Adrenal gland (tissue), 12 donors: ENCODE measurements around the gene MED20. TPM values are rescaled to one million over a fixed set of nuclear protein-coding genes. Genes with fewer than 3 reads are reported as not detected.

Experiments
- DNase-seq, 7 donors: peaks; one replicate each; pipeline ENCODE4 v3.0.0-alpha.2; 2019 to 2020
- H3K27ac ChIP-seq, 5 donors: fragments of 200-600 bp; sonication (generic) in 4 of 5; 1 replicate in 3 of 5; 2 replicates in 2 of 5; pipeline versions ENCODE4 v1.5.1 to v1.8.0; 2016 to 2020; ENCODE audit warnings: mild to moderate bottlenecking in 1 of 5
- H3K27me3 ChIP-seq: fragments of 200-600 bp; 2 replicates; pipeline ENCODE4 v1.8.0; 2021
- H3K36me3 ChIP-seq, 2 donors: fragments of 200-600 bp; replicated peaks in 1 of 2; 1 replicate in 1 of 2; 2 replicates in 1 of 2; pipeline versions ENCODE4 v1.5.1 to v1.8.0; 2018 to 2022
- H3K4me1 ChIP-seq, 2 donors: fragments of 200-600 bp; replicated peaks in 1 of 2; 1 replicate in 1 of 2; 2 replicates in 1 of 2; pipeline versions ENCODE4 v1.5.1 to v1.8.0; 2018 to 2021
- H3K4me3 ChIP-seq, 4 donors: fragments of 200-600 bp; sonication (generic) in 3 of 4; one replicate each; pipeline ENCODE4 v1.5.1; 2016 to 2018
- H3K9me3 ChIP-seq, 3 donors: fragments of 200-600 bp; sonication (generic) in 1 of 3; replicated peaks in 1 of 3; 1 replicate in 2 of 3; 2 replicates in 1 of 3; pipeline versions ENCODE4 v1.5.1 to v1.8.0; 2016 to 2021
- CTCF ChIP-seq, 6 experiments: fragments of 450-650 bp in 4 of 6; fragments of 200-600 bp in 2 of 6; sonication (generic) in 1 of 6; IDR thresholded peaks; 1 replicate in 5 of 6; 2 replicates in 1 of 6; pipeline versions ENCODE4 v1.5.1 to v1.8.0; 2016 to 2021; ENCODE audit warnings: antibody characterized with exemption in 6 of 6, mild to moderate bottlenecking in 2 of 6, moderate library complexity in 1 of 6
- POLR2A ChIP-seq, 2 donors: fragments of 450-650 bp; IDR thresholded peaks; one replicate each; pipeline ENCODE4 v1.6.1; 2017; ENCODE audit warnings: antibody characterized with exemption in 2 of 2, mild to moderate bottlenecking in 2 of 2, moderate library complexity in 1 of 2
- WGBS, 4 donors: extraction: QIAGEN DNeasy Blood & Tissue Kit in 2 of 4; methylation state at CpG; one replicate each; pipeline versions ENCODE4 v1.1.5 to v1.1.7; 2013 to 2017; 5-methylcytosine and 5-hydroxymethylcytosine counted together
- intact Hi-C, 2 donors: fragments of 100-400 bp; cut with DNase I; formaldehyde crosslinking; loops; one replicate each; pipeline versions ENCODE4 v1.14.1 to v1.15.0; 2022 to 2023
- polyA plus RNA-seq, 3 donors: library from polyadenylated mRNA; stranded (reverse); fragments of 200-250 nt in 2 of 3; fragments of 350-450 nt in 1 of 3; fragmentation: Illumina TruSeq in 1 of 3; extraction: RNeasy Lipid Tissue Mini Kit (QIAGEN cat#74804) in 1 of 3; gene quantifications; one replicate each; pipeline ENCODE4 v1.2.3, GENCODE V29; 2013 to 2014
- total RNA-seq, 9 donors: library from RNA; depleted of rRNA in 4 of 9; stranded (reverse); fragments of >200 nt in 4 of 9; fragments of 120-200 nt in 1 of 9; fragmentation: NEBNext Ultra II Directional in 1 of 9; extraction: Animal tissue kit (Norgen Biotek cat#: 25700) in 1 of 9; gene quantifications; one replicate each; pipeline versions ENCODE4 v1.1.0 to v1.2.4, GENCODE V29; 2013 to 2023
- donor health status: healthy with polysubstance abuse.
- donor health status: Bipolar disorder and iron deficiency.
- donor health status: DM: yes; HTN: yes; CAD: no.
- donor health status: DM: no; HTN: no; CAD: no.
- donor health status: DM: no; HTN: no; CAD: no.
- donor health status: DM: yes; HTN: yes; CAD: no.

MED20 gene
- total and polyA plus RNA-seq, 12 donors = 8.2 to 36.5 (median 23.1) TPM

GRCh38 chr6:41877051-41877680, 43.8 kb downstream of the MED20 start:
- no peaks in the 10 kb centered on the region for H3K27me3 ChIP-seq
- TF ChIP-seq CTCF (IDR thresholded peaks at IDR 0.05) = no peak
- no peak for TF ChIP-seq POLR2A (IDR thresholded peaks at IDR 0.05)
- intact Hi-C loops = no loop called here
- no peaks in the 10 kb centered on the region for H3K36me3 ChIP-seq
- no peak for DNase-seq
- no peak overlapping the region for H3K27ac ChIP-seq
- peaks cover 0 to 5% of the 10 kb centered on the region in 2 donors for H3K4me1 ChIP-seq
- no peaks in the 10 kb centered on the region for H3K9me3 ChIP-seq
- 92 to 97% (median 94%) methylated on average over 2 of the region's 2 CpGs for WGBS, 4 donors
- H3K4me3 ChIP-seq = no peak overlapping the region

- DNase-seq = no peak
- H3K4me3 ChIP-seq = no peak overlapping the region
- TF ChIP-seq CTCF (IDR thresholded peaks at IDR 0.05) = no peak
- TF ChIP-seq POLR2A (IDR thresholded peaks at IDR 0.05) = no peak
- no peaks in the 10 kb centered on the region for H3K9me3 ChIP-seq
- WGBS, 4 donors = 33 to 43% (median 37%) methylated on average over 1 of the region's 1 CpG
- H3K27me3 ChIP-seq = no peaks in the 10 kb centered on the region
- intact Hi-C loops = no loop called here
- H3K4me1 ChIP-seq = peaks cover 0 to 5% of the 10 kb centered on the region in 2 donors
- no peaks in the 10 kb centered on the region for H3K36me3 ChIP-seq
- H3K27ac ChIP-seq = no peak overlapping the region
Measured at GRCh38 chr6:41874741-41875140, 46.2 kb downstream of the MED20 start.

GRCh38 chr6:41872147-41872546, 48.8 kb downstream of the MED20 start:
- Histone ChIP-seq H3K27me3 (no peaks in the 10 kb centered on the region), H3K9me3 (no peaks in the 10 kb centered on the region), H3K27ac (no peak overlapping the region), H3K36me3 (no peaks in the 10 kb centered on the region), H3K4me1 (peaks cover 0 to 5% of the 10 kb centered on the region in 2 donors), H3K4me3 (no peak overlapping the region)
- TF ChIP-seq POLR2A (IDR thresholded peaks at IDR 0.05) (no peak), CTCF (IDR thresholded peaks at IDR 0.05) (no peak)
- WGBS, 4 donors = 83 to 94% (median 89%) methylated on average over 13 of the region's 13 CpGs
- intact Hi-C loops = no loop called here
- DNase-seq = peak in 1 of 7 donors; percentile 8

- H3K4me3 ChIP-seq = no peak overlapping the region
- H3K27ac ChIP-seq = no peak overlapping the region
- no peaks in the 10 kb centered on the region for H3K36me3 ChIP-seq
- TF ChIP-seq CTCF (IDR thresholded peaks at IDR 0.05) (no peak), POLR2A (IDR thresholded peaks at IDR 0.05) (no peak)
- H3K9me3 ChIP-seq = no peaks in the 10 kb centered on the region
- WGBS, 4 donors = 91 to 94% (median 93%) methylated on average over 2 of the region's 2 CpGs
- no peaks in the 10 kb centered on the region for H3K27me3 ChIP-seq
- intact Hi-C loops = no loop called here
- DNase-seq = no peak
- peaks cover 0 to 5% of the 10 kb centered on the region in 2 donors for H3K4me1 ChIP-seq
Measured at GRCh38 chr6:41871691-41872090, 49.2 kb downstream of the MED20 start.
